ENCODE measurements around the gene AK1.
"Not testable (repeated sequence)": the region's sequence is repeated elsewhere in the genome, so short reads cannot be mapped to it uniquely, and the experiment has no call there.

Gene AK1

GRCh38 chr9:127884427-127884911 is 7.0 kb upstream of the AK1 start:
- no peaks in the 10 kb centered on the region for H3K27me3 ChIP-seq (ENCODE audit: control insufficient read depth in 1 of 2, insufficient read depth in 2 of 2, low read length in 2 of 2)
- H3K36me3 ChIP-seq (ENCODE audit: control insufficient read depth in 2 of 2, insufficient read depth in 2 of 2, low read length in 2 of 2): peaks cover 18 to 26% of the 10 kb centered on the region in 2 donors
- H3K4me3 ChIP-seq (ENCODE audit: low read length in 2 of 2): no peak overlapping the region
- peaks cover 2% of the 10 kb centered on the region for H3K4me1 ChIP-seq (ENCODE audit: control insufficient read depth, insufficient read depth, low read length)
- H3K9me3 ChIP-seq (ENCODE audit: control insufficient read depth in 2 of 2, low read length in 2 of 2): no peaks in the 10 kb centered on the region
- H3K27ac ChIP-seq (ENCODE audit: low read length): no peak overlapping the region
- H3K9ac ChIP-seq (ENCODE audit: low read length in 2 of 2): no peak overlapping the region

- Histone ChIP-seq H3K27ac (ENCODE audit: low read length) (no peak overlapping the region), H3K4me1 (ENCODE audit: control insufficient read depth, insufficient read depth, low read length) (peaks cover 2% of the 10 kb centered on the region), H3K4me3 (ENCODE audit: low read length in 2 of 2) (no peak overlapping the region), H3K36me3 (ENCODE audit: control insufficient read depth in 2 of 2, insufficient read depth in 2 of 2, low read length in 2 of 2) (peaks cover 18 to 26% of the 10 kb centered on the region in 2 donors), H3K9me3 (ENCODE audit: control insufficient read depth in 2 of 2, low read length in 2 of 2) (no peaks in the 10 kb centered on the region), H3K9ac (ENCODE audit: low read length in 2 of 2) (no peak overlapping the region), H3K27me3 (ENCODE audit: control insufficient read depth in 1 of 2, insufficient read depth in 2 of 2, low read length in 2 of 2) (no peaks in the 10 kb centered on the region)
Observed at GRCh38 chr9:127883959-127884358, 6.5 kb upstream of the AK1 start.

GRCh38 chr9:127881715-127882114 is 4.2 kb upstream of the AK1 start:
- H3K9me3 ChIP-seq (ENCODE audit: control insufficient read depth in 2 of 2, low read length in 2 of 2); H3K4me3 ChIP-seq (ENCODE audit: low read length in 2 of 2); H3K27ac ChIP-seq (ENCODE audit: low read length); H3K27me3 ChIP-seq (ENCODE audit: control insufficient read depth in 1 of 2, insufficient read depth in 2 of 2, low read length in 2 of 2); H3K9ac ChIP-seq (ENCODE audit: low read length in 2 of 2): not testable (repeated sequence)
- Histone ChIP-seq H3K36me3 (ENCODE audit: control insufficient read depth in 2 of 2, insufficient read depth in 2 of 2, low read length in 2 of 2) (peaks cover 6 to 14% of the 10 kb centered on the region in 2 donors), H3K4me1 (ENCODE audit: control insufficient read depth, insufficient read depth, low read length) (peaks cover 17% of the 10 kb centered on the region)

GRCh38 chr9:127880143-127880542 is 2.7 kb upstream of the AK1 start:
- no peaks in the 10 kb centered on the region for H3K27me3 ChIP-seq (ENCODE audit: control insufficient read depth in 1 of 2, insufficient read depth in 2 of 2, low read length in 2 of 2)
- H3K27ac ChIP-seq (ENCODE audit: low read length): no peak overlapping the region
- no peaks in the 10 kb centered on the region for H3K9me3 ChIP-seq (ENCODE audit: control insufficient read depth in 2 of 2, low read length in 2 of 2)
- H3K36me3 ChIP-seq (ENCODE audit: control insufficient read depth in 2 of 2, insufficient read depth in 2 of 2, low read length in 2 of 2): peaks cover 0 to 7% of the 10 kb centered on the region in 2 donors
- H3K9ac ChIP-seq (ENCODE audit: low read length in 2 of 2): no peak overlapping the region
- peaks cover 32% of the 10 kb centered on the region for H3K4me1 ChIP-seq (ENCODE audit: control insufficient read depth, insufficient read depth, low read length)
- no peak overlapping the region for H3K4me3 ChIP-seq (ENCODE audit: low read length in 2 of 2)

- Histone ChIP-seq H3K27me3 (ENCODE audit: control insufficient read depth in 1 of 2, insufficient read depth in 2 of 2, low read length in 2 of 2) (no peaks in the 10 kb centered on the region), H3K4me1 (ENCODE audit: control insufficient read depth, insufficient read depth, low read length) (peaks cover 43% of the 10 kb centered on the region), H3K27ac (ENCODE audit: low read length) (no peak overlapping the region), H3K4me3 (ENCODE audit: low read length in 2 of 2) (peak overlapping the region in 1 of 2 donors; percentile 86), H3K9ac (ENCODE audit: low read length in 2 of 2) (no peak overlapping the region), H3K9me3 (ENCODE audit: control insufficient read depth in 2 of 2, low read length in 2 of 2) (no peaks in the 10 kb centered on the region), H3K36me3 (ENCODE audit: control insufficient read depth in 2 of 2, insufficient read depth in 2 of 2, low read length in 2 of 2) (no peaks in the 10 kb centered on the region)
Observed at GRCh38 chr9:127878652-127879390, 1.3 kb upstream of the AK1 start.

- Histone ChIP-seq H3K9me3 (ENCODE audit: control insufficient read depth in 2 of 2, low read length in 2 of 2) (no peaks in the 10 kb centered on the region), H3K9ac (ENCODE audit: low read length in 2 of 2) (peak overlapping the region; percentile 76 to 90), H3K4me1 (ENCODE audit: control insufficient read depth, insufficient read depth, low read length) (peaks cover 49% of the 10 kb centered on the region), H3K27me3 (ENCODE audit: control insufficient read depth in 1 of 2, insufficient read depth in 2 of 2, low read length in 2 of 2) (no peaks in the 10 kb centered on the region), H3K27ac (ENCODE audit: low read length) (peak overlapping the region; percentile 24), H3K4me3 (ENCODE audit: low read length in 2 of 2) (peak overlapping the region; percentile 86 to 91), H3K36me3 (ENCODE audit: control insufficient read depth in 2 of 2, insufficient read depth in 2 of 2, low read length in 2 of 2) (no peaks in the 10 kb centered on the region)
Observed at GRCh38 chr9:127878001-127878651, 651 bp upstream of the AK1 start.

- Histone ChIP-seq H3K4me1 (ENCODE audit: control insufficient read depth, insufficient read depth, low read length) (peaks cover 49% of the 10 kb centered on the region), H3K27ac (ENCODE audit: low read length) (peak overlapping the region; percentile 60), H3K9ac (ENCODE audit: low read length in 2 of 2) (peak overlapping the region; percentile 67 to 74), H3K36me3 (ENCODE audit: control insufficient read depth in 2 of 2, insufficient read depth in 2 of 2, low read length in 2 of 2) (peaks cover 0 to 4% of the 10 kb centered on the region in 2 donors), H3K27me3 (ENCODE audit: control insufficient read depth in 1 of 2, insufficient read depth in 2 of 2, low read length in 2 of 2) (no peaks in the 10 kb centered on the region), H3K9me3 (ENCODE audit: control insufficient read depth in 2 of 2, low read length in 2 of 2) (no peaks in the 10 kb centered on the region), H3K4me3 (ENCODE audit: low read length in 2 of 2) (peak overlapping the region; percentile 86 to 91)
Observed at GRCh38 chr9:127876764-127877562, 512 bp downstream of the AK1 start.

- Histone ChIP-seq H3K36me3 (ENCODE audit: control insufficient read depth in 2 of 2, insufficient read depth in 2 of 2, low read length in 2 of 2) (peaks cover under 1 to 10% of the 10 kb centered on the region in 2 donors), H3K27me3 (ENCODE audit: control insufficient read depth in 1 of 2, insufficient read depth in 2 of 2, low read length in 2 of 2) (no peaks in the 10 kb centered on the region), H3K27ac (ENCODE audit: low read length) (peak overlapping the region; percentile 24), H3K9ac (ENCODE audit: low read length in 2 of 2) (peak overlapping the region; percentile 67 to 74), H3K9me3 (ENCODE audit: control insufficient read depth in 2 of 2, low read length in 2 of 2) (no peaks in the 10 kb centered on the region), H3K4me3 (ENCODE audit: low read length in 2 of 2) (peak overlapping the region; percentile 86 to 91), H3K4me1 (ENCODE audit: control insufficient read depth, insufficient read depth, low read length) (peaks cover 49% of the 10 kb centered on the region)
Observed at GRCh38 chr9:127876026-127876763, 1.3 kb downstream of the AK1 start.

GRCh38 chr9:127875306-127875966 is 2.0 kb downstream of the AK1 start:
- Histone ChIP-seq H3K9me3 (ENCODE audit: control insufficient read depth in 2 of 2, low read length in 2 of 2) (no peaks in the 10 kb centered on the region), H3K9ac (ENCODE audit: low read length in 2 of 2) (peak overlapping the region; percentile 21 to 41), H3K27me3 (ENCODE audit: control insufficient read depth in 1 of 2, insufficient read depth in 2 of 2, low read length in 2 of 2) (no peaks in the 10 kb centered on the region), H3K4me1 (ENCODE audit: control insufficient read depth, insufficient read depth, low read length) (peaks cover 49% of the 10 kb centered on the region), H3K36me3 (ENCODE audit: control insufficient read depth in 2 of 2, insufficient read depth in 2 of 2, low read length in 2 of 2) (peaks cover 7 to 18% of the 10 kb centered on the region in 2 donors), H3K27ac (ENCODE audit: low read length) (peak overlapping the region; percentile 24), H3K4me3 (ENCODE audit: low read length in 2 of 2) (peak overlapping the region in 1 of 2 donors; percentile 86)
